Activated CD8-positive, alpha-beta memory T cell treated with anti-CD3 and anti-CD28 coated beads for 24 hours (primary cell): ENCODE results near the gene ANKRD60.

Experiments
- DNase-seq: peaks from one replicate; pipeline ENCODE4 v3.0.0-alpha.2; 2020

ANKRD60 gene

DNA sequence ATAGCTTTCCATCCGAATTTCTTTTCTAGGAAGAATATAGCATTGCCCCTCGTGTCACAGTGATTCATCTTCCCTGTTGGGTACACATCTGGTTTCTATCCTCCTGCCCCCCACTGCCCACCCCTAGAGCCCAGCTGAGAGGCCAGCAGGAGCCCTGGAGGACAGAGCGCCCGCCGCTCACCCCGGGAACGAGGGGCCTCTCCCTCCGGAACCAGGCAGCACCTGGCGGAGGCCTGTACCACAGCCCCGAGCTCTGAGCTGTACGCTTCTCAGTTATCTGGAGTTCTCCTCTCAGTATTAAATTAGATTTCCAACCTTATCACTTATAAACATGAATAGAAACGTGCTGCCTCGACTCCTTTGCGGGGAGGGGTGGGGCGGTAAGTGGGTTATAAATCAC, 6.0 kb downstream of the ANKRD60 start:
- DNase-seq, result no peak

DNA sequence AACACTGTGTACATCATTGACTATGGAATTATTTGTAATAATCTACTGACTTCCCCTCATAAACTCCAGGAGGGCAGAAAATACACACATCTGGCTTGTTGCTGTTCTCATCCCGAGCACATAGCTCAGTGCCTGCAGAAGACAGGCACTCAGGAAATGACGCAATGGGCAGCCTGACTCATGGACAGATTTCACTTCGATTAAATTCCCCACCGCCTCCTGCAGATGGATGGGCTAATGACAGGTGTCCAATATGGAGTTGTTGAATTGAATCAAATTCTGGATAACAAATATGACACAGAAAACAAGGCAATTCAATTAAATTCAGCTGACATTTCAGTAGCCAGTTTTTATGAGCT, 9.1 kb downstream of the ANKRD60 start:
- DNase-seq, result no peak

DNA sequence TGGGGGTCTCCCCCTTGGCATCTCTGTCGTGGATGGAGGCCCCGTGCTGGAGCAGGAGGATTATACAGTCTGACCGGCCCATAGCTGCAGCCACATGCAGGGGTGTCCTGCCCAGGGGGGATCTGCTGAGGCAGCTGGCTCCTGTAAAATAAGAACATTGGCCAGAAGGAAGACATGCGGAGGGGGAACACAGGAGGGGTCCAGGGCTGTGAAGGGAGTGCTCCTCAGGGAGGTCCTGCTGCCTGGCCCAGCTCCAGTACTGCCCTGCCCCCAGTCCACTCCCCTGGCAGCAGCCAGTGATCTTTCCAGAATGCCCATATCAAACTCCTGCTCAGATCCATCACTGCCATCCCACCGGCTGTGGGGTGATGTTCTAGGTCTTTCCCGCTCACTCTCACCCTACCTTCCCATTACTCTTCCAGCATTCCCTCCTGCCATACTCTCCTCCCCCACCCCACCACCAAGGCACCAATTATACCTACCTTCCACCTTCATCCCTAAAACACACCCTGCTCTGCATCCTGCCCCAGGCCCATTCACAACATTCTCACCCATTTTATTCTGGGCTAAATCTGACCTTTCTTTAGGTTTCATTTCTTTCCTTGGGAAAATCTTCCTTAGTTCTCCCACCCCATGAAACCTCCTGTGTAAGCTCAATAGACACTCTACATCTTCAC, 9.7 kb downstream of the ANKRD60 start:
- no peak for DNase-seq

- no peak for DNase-seq
These were observed 12.1 kb downstream of the ANKRD60 start for GRCh38 chr20:58216334-58216733.

DNA sequence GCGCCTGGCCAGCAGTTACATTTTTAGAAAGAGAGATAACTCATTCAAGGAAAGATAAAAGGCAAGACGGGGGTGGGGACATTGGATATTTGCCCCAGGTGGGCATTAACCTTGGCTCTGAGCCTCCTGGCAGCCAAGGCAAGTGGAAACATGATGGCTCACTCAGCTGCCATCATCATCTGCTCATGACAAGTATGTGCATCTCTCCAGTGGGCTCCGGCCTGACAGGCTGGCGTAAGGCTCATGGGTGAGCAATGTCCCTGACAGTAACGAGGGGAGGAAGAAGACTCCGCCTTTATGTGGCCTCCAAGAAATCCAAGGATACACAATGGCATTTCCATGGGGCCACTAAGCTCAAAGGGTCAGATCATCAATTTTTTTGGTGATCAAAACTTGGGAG, 13.3 kb downstream of the ANKRD60 start:
- DNase-seq, result no peak

- DNase-seq, result no peak
These were observed 14.1 kb downstream of the ANKRD60 start for GRCh38 chr20:58214310-58214709.

- DNase-seq, result no peak
These were observed 14.7 kb downstream of the ANKRD60 start for GRCh38 chr20:58213716-58214115.

DNA sequence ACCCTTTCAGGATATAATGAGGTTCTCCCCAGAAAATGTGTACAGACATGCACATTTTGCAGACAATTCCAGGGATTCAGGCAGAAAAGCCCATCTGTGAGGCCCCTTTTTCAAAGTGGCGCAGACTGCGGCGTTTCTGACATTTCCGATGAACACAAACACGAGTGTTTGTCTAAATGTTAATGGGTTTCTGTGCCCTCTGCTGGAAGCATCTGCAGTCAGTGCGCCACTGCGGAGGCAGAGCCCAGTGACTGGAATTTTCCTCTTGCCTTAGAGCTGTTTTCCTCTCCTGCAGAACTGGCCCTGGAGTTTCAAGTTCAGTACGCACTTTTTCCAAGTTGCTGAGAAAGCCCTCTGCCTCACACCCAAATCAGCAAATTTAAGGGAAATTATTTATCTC, 15.3 kb downstream of the ANKRD60 start:
- DNase-seq, result no peak

DNA sequence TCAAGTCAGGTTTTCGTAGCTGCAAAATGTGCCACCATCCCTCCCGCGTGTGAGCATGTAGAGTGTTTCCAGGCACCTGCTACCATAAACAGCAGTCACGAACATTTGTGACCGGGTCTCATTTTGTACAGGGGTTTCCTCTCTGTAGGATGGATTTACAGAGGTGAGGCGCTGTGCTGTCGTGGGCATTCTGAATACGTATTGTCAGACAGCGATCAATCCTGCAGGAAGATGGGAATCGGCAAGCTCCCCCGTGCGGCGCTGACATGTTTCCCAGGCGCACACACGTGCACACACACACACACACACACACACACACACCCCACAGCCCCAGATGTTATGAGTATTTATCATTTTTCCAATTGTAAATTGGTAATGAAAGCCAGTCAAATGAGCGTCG, 15.8 kb downstream of the ANKRD60 start:
- DNase-seq, result no peak

GRCh38 chr20:58210398-58210747, 18.1 kb downstream of the ANKRD60 start:
- DNase-seq, result no peak

- peak; percentile 97 for DNase-seq
These were observed 18.6 kb downstream of the ANKRD60 start for GRCh38 chr20:58209652-58210397.

DNA sequence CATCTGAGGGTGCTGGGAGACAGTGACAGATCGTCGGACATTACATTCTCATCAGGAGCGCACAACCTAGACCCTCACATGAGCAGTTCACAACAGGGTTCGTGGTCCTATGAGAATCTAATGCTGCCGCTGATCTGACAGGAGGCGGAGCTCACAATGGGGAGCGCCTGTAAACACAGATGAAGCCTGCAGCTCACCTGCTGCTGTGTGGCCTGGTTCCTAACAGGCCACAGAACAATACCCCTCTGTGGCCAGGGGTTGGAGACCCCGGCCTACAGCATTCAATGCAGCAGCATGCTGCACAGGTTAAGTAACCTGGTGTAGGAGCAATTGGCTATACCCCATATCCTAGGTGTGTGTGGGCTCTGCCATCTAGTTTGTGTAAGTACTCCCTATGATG, 19.5 kb downstream of the ANKRD60 start:
- DNase-seq, result no peak

DNA sequence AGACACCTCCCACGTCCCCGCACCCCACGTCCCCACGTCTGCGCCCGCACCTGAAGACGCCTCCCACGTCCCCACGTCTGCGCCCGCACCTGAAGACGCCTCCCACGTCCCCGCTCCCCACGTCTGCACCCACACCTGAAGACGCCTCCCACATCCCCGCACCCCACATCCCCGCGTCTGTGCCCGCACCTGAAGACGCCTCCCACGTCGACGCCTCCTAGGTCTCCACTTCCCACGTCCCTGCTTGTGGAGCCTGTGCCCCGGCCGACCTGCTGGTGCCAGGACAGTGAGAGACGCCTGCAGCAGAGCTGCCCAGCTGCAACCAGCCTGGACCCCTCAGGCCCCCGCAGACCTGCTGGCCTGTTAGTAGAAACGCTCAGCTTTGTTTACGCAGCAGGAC, 22.6 kb downstream of the ANKRD60 start:
- no peak for DNase-seq

GRCh38 chr20:58202044-58202443, 26.4 kb downstream of the ANKRD60 start:
- no peak for DNase-seq

DNA sequence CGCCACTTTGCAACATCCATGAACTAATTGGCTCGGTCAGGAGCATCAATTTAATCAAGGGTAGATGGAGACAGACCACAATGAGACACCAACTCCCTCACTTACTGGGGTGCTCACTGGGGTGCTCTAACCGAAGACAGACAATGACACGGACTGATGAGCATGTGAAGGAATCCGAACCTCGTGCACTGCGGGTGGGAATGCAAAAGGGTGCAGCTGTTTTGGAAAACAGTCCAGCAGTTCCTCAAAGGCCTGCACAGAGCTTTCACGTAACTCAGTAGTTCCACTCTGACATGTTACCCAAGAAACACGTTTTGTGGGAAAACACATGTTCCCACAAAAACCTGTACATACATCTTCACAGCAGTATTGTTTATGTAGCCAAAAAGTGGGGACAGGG, 26.8 kb downstream of the ANKRD60 start:
- no peak for DNase-seq

DNA sequence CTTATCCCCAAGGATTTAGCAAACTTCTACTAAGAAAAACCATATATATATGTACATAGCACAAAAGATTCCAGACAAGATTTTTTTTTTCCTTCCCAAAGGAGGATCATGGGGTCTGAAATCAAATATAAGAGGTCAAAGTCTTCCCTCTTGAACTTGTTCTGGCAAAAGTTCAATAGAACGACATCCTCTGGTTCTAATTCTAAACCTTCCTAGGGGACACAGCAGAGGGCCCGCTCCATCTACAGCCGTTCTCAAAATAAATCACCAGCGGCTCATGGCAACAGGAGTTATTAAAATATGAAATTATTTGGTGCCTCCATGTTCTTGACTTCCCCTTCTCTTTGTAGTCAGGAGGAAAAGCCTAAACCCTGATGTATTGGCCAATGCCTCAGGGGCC, 29.0 kb downstream of the ANKRD60 start:
- no peak for DNase-seq

GRCh38 chr20:58198901-58199355, 29.5 kb downstream of the ANKRD60 start:
- no peak for DNase-seq

DNA sequence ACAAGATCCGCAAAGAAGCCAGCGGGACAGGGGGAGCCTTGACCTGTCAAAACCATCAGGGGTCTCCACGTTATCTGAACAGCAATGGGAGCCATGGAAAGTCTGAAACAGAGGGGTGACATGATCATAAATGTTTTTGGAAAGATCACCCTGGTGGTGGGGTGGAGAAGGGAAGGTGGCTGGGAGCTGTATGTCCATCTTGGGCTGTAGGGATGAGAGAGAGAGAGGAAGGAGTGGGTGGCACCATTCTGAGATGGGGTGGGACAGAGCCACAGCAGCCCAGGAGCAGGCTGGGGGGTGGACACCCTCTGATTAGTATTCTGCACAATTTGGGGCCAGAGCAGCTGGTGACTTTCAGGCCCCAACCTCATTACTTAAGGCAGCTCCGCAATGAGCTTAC, 30.1 kb downstream of the ANKRD60 start:
- DNase-seq, result no peak

- DNase-seq, result no peak
These were observed 31.3 kb downstream of the ANKRD60 start for GRCh38 chr20:58197185-58197469.

- DNase-seq, result no peak
These were observed 31.9 kb downstream of the ANKRD60 start for GRCh38 chr20:58196402-58197184.

- DNase-seq, result no peak
These were observed 33.4 kb downstream of the ANKRD60 start for GRCh38 chr20:58195047-58195446.

DNA sequence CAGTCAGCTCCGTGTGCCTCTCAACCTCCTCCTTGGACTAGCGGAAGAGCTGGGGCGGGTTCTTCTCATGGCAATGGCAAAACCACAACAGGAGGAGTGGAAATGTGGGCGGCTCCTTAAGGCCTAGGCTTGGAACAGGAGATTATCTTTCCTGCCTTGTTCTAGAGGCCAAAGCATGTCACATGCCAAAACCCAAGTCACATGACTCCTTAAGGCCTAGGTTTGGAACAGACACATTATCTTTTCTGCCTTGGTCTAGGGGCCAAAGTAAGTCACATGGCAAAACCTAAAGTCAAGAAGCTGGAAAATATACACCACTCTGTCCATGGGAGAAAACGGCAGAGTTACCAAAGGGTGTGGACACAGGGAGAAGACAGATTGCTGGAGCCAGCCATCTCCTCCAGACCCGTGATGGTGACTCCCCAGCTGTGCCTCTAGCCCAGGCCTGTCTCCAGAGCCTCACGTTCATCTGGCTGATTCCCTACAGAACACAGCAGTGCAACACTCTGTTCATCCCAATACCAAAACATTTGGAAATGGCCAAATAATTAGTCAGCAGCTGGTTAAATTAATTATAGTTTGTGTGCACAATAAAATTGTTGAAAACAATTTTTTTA, 34.2 kb downstream of the ANKRD60 start:
- DNase-seq, result no peak

GRCh38 chr20:58192567-58192966, 35.9 kb downstream of the ANKRD60 start:
- peak; percentile 72 for DNase-seq

DNA sequence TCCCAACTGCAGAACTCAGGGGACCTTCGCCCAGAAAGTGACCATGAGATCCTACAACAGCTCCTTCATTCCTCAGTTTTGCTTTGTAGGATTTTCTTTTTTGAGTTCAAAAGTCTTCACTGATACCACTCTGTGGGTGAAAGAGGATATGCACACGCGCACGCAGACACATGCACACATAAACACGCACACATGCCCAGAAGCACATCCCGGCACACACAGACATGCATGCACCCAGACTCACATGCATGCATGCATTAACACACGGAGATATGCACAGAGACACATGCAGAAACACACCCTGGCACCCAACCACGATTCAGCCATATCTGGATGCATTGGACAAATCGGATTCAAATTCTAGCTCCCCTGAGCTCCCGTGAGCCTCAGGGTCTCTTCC, 36.4 kb downstream of the ANKRD60 start:
- DNase-seq, result no peak
